Adipocyte (in vitro differentiated cells): ENCODE results near the gene B9D2.
"Not testable (repeated sequence)": the region's sequence is repeated elsewhere in the genome, so short reads cannot be mapped to it uniquely, and the experiment has no call there.

ENCODE experiments used
- DNase-seq: peaks from one replicate; pipeline ENCODE4 v3.0.0-alpha.2; 2015; ENCODE audit warnings: low read depth
- H3K27me3 ChIP-seq: replicated peaks from 2 replicates; pipeline ENCODE4 v1.7.0; 2013; ENCODE audit warnings: mild to moderate bottlenecking, low read length, moderate library complexity; ENCODE audit not compliant: control insufficient read depth, insufficient read depth
- H3K36me3 ChIP-seq: 2 replicates; pipeline ENCODE4 v1.7.0; 2013; ENCODE audit warnings: low read length, mild to moderate bottlenecking, moderate library complexity; ENCODE audit not compliant: control insufficient read depth, insufficient read depth, severe bottlenecking
- H3K4me1 ChIP-seq: 2 replicates; pipeline ENCODE4 v1.7.0; 2013; ENCODE audit warnings: mild to moderate bottlenecking, low read length, moderate library complexity; ENCODE audit not compliant: control insufficient read depth, insufficient read depth
- H3K4me3 ChIP-seq: 2 replicates; pipeline ENCODE4 v1.7.0; 2013; ENCODE audit warnings: mild to moderate bottlenecking, low read length, moderate library complexity
- H3K9ac ChIP-seq: 2 replicates; pipeline ENCODE4 v1.7.0; 2013; ENCODE audit warnings: mild to moderate bottlenecking, low read length, moderate library complexity
- H3K9me3 ChIP-seq: 2 replicates; pipeline ENCODE4 v1.7.0; 2013; ENCODE audit warnings: mild to moderate bottlenecking, low read length, moderate library complexity; ENCODE audit not compliant: control insufficient read depth

Gene B9D2

GRCh38 chr19:41386442-41386841, 22.5 kb upstream of the B9D2 start:
- no peak for DNase-seq
- peaks cover 19% of the 10 kb centered on the region for H3K36me3 ChIP-seq
- peak overlapping the region; percentile 66 for H3K9ac ChIP-seq
- no peak overlapping the region for H3K4me3 ChIP-seq
- H3K27me3 ChIP-seq: no peaks in the 10 kb centered on the region
- H3K9me3 ChIP-seq: no peaks in the 10 kb centered on the region
- peaks cover 13% of the 10 kb centered on the region for H3K4me1 ChIP-seq

DNA sequence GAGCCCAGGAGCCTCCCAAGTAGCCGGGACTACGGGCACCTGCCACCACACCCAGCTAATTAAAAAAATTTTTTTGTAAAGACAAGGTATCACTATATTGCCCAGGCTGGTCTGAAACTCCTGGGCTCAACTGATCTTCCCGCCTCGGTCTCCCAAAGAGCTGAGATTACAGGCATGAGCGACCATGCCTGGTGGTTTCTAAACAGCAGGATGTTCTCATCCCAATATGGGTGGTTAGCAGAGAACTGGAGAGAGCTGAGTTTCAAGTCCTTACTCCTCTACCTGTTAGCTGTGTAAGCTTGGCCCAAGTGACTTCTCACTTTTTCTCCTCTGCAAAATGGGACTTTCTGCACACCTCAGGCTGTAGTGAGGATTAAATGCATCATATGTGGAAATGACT, 20.4 kb upstream of the B9D2 start:
- no peak overlapping the region for H3K9ac ChIP-seq
- no peak overlapping the region for H3K4me3 ChIP-seq
- H3K27me3 ChIP-seq: no peaks in the 10 kb centered on the region
- H3K9me3 ChIP-seq: no peaks in the 10 kb centered on the region
- H3K4me1 ChIP-seq: peaks cover 16% of the 10 kb centered on the region
- DNase-seq: no peak
- no peaks in the 10 kb centered on the region for H3K36me3 ChIP-seq

GRCh38 chr19:41381536-41381935, 17.6 kb upstream of the B9D2 start:
- H3K4me1 ChIP-seq: peaks cover 19% of the 10 kb centered on the region
- H3K36me3 ChIP-seq, DNase-seq, H3K9me3 ChIP-seq, H3K9ac ChIP-seq, H3K4me3 ChIP-seq, H3K27me3 ChIP-seq: not testable (repeated sequence)

DNA sequence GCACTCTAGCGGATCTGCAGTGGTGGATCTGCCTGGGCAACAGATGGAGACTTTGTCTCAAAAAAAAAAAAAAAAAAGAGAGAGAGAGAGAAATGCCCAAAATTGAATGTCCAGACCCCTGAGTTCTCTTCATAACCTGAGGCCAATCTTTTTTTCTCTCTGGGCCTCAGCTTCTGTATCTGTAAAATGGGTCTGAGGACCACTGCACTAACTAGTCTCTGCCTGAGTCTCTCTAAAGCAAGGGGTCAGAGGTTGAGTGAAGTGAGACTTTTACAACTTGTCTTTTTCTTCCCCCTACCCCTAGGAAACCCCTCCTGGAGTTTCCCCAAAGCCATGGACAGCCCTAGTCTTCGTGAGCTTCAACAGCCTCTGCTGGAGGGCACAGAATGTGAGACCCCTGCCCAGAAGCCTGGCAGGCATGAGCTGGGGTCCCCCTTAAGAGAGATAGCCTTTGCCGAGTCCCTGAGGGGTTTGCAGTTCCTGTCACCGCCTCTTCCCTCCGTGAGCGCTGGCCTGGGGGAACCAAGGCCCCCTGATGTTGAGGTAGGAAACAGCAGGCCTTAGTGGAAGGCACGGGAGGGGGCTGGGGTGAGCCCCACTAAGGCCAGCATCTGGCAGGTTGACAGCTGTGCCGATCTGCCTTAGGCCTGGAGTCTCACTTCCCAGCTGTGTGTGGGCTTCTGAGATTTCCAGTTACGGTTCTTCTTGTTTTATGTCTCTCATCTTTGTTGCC, 14.2 kb upstream of the B9D2 start:
- Histone ChIP-seq H3K4me1 (peaks cover 22% of the 10 kb centered on the region), H3K9me3 (no peaks in the 10 kb centered on the region), H3K36me3 (no peaks in the 10 kb centered on the region), H3K27me3 (no peaks in the 10 kb centered on the region), H3K9ac (no peak overlapping the region), H3K4me3 (no peak overlapping the region)
- DNase-seq: no peak

GRCh38 chr19:41376998-41377365, 13.0 kb upstream of the B9D2 start:
- no peaks in the 10 kb centered on the region for H3K36me3 ChIP-seq
- no peak for DNase-seq
- peak overlapping the region; percentile 82 for H3K4me3 ChIP-seq
- H3K27me3 ChIP-seq: no peaks in the 10 kb centered on the region
- H3K9me3 ChIP-seq: no peaks in the 10 kb centered on the region
- peaks cover 22% of the 10 kb centered on the region for H3K4me1 ChIP-seq
- peak overlapping the region; percentile 82 for H3K9ac ChIP-seq

GRCh38 chr19:41376241-41376997, 12.5 kb upstream of the B9D2 start, which contains the start of gene TMEM91:
TMEM91 (plus strand) TSS chr19:41376533; CDS start chr19:41378310, 1,777 bp downstream.
- peaks cover 22% of the 10 kb centered on the region for H3K4me1 ChIP-seq
- no peaks in the 10 kb centered on the region for H3K36me3 ChIP-seq
- H3K27me3 ChIP-seq: no peaks in the 10 kb centered on the region
- peak; percentile 65 for DNase-seq
- H3K4me3 ChIP-seq: peak within 1 kb of the TSS; percentile 82
- H3K9me3 ChIP-seq: no peaks in the 10 kb centered on the region
- H3K9ac ChIP-seq: peak within 1 kb of the TSS; percentile 82

- H3K4me1 ChIP-seq: peaks cover 22% of the 10 kb centered on the region
- no peaks in the 10 kb centered on the region for H3K9me3 ChIP-seq
- DNase-seq: peak; percentile 97
- no peak overlapping the region for H3K9ac ChIP-seq
- no peaks in the 10 kb centered on the region for H3K27me3 ChIP-seq
- H3K4me3 ChIP-seq: no peak overlapping the region
- no peaks in the 10 kb centered on the region for H3K36me3 ChIP-seq
These were observed 10.0 kb upstream of the B9D2 start for GRCh38 chr19:41373993-41374392.

GRCh38 chr19:41372501-41372900, 8.6 kb upstream of the B9D2 start:
- H3K9me3 ChIP-seq: no peaks in the 10 kb centered on the region
- H3K9ac ChIP-seq: no peak overlapping the region
- DNase-seq: no peak
- no peaks in the 10 kb centered on the region for H3K27me3 ChIP-seq
- H3K4me1 ChIP-seq: peaks cover 30% of the 10 kb centered on the region
- H3K4me3 ChIP-seq: no peak overlapping the region
- H3K36me3 ChIP-seq: no peaks in the 10 kb centered on the region

DNA sequence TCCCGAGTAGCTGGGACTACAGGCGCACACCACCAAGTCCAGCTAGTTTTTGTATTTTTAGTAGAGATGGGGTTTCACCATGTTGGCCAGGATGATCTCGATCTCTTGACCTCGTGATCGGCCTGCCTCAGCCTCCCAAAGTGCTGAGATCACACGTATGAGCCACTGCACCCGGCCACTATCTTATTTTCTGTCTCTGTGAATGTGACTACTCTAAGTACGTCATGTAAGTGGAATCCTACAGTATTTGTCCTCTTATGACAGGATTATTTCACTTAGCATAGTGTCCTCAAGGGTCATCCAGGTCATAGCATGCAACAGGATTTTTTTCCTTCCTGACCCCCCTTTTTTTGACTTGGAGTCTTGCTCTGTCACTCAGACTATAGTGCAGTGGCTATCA, 7.6 kb upstream of the B9D2 start:
- no peaks in the 10 kb centered on the region for H3K27me3 ChIP-seq
- H3K9ac ChIP-seq: no peak overlapping the region
- no peaks in the 10 kb centered on the region for H3K36me3 ChIP-seq
- no peaks in the 10 kb centered on the region for H3K9me3 ChIP-seq
- DNase-seq: no peak
- H3K4me3 ChIP-seq: no peak overlapping the region
- peaks cover 30% of the 10 kb centered on the region for H3K4me1 ChIP-seq

DNA sequence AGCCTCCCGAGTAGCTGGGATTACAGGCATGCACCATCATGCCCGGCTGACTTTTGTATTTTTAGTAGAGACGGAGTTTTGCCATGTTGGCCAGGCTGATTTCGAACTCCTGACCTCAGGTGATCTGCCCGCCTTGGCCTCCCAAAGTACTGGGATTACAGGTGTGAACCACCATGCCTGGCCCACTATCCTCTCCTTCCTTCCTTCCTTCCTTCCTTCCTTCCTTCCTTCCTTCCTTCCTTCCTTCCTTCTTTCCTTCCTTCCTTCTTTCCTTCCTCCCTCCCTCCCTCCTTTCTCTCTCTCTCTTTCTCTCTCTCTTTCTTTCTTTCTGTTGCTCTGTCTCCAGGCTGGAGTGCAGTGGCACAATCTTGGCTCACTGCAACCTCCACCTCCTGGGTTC, 7.2 kb upstream of the B9D2 start:
- H3K36me3 ChIP-seq: not testable (repeated sequence)

GRCh38 chr19:41369769-41370168, 5.8 kb upstream of the B9D2 start:
- Histone ChIP-seq H3K27me3 (no peaks in the 10 kb centered on the region), H3K4me3 (no peak overlapping the region), H3K9ac (no peak overlapping the region), H3K9me3 (no peaks in the 10 kb centered on the region), H3K4me1 (peaks cover 26% of the 10 kb centered on the region), H3K36me3 (no peaks in the 10 kb centered on the region)
- DNase-seq: no peak

More for the DNA sequence above, 7.2 kb upstream of the B9D2 start:
- not testable (repeated sequence) for H3K27me3 ChIP-seq, H3K4me3 ChIP-seq, DNase-seq, H3K9me3 ChIP-seq, H3K9ac ChIP-seq
- H3K4me1 ChIP-seq: peaks cover 27% of the 10 kb centered on the region
